ENCODE data around the gene RIPK1.

The RIPK1 gene

DNA sequence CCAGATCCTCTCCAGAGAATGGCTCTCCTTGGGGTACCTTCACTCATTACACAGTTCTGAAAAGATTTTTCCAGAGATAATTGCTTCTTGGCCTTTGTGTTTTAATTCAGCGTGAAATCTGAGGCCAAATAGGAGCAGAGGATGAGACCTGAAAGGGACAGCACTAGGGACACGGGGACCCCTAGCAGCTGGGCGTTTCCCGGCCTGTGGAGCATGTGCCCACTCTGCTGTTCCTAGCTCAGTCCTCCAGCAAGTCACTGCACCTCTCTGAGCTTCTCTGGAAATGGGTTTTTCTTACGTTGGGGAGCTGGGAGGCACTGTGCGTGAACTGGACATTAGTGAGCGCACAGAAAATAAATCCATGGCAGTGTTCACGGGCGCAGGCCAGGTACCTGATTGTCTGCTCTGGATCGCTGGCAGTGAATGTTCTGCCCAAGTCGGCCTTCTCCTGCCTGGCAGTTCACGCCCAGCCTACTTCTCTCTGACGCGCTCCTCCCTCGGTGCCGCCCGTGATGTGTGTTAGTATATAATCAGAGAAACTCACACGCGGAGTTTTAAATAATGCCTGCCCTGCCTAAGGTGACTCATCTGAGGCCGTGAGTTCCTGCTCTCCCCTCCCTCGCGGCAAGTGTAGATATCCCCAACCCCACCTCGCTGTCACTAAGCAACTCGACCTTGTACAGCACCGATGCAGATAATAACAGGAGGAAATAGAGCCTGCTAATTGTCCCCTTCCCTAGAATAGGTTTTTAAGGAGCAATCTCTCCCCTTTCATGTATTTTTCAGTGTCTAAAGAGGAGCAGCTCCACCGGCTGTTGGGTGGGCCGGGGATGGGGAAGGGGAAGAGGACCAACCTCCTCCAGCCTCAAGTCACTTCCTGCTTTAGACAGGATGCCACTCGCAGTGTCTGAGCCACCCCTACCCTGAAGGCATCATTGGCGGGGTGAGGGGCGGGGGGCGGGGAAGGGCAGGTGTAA is 91.8 kb downstream of the RIPK1 start:
- DNase-seq (ENCODE audit: low read depth in 2 of 3, low spot score in 2 of 3) = no peak

- no peak for DNase-seq (ENCODE audit: low read depth in 2 of 3, low spot score in 2 of 3)
Observed at GRCh38 chr6:3162067-3162497, 93.8 kb downstream of the RIPK1 start.

DNA sequence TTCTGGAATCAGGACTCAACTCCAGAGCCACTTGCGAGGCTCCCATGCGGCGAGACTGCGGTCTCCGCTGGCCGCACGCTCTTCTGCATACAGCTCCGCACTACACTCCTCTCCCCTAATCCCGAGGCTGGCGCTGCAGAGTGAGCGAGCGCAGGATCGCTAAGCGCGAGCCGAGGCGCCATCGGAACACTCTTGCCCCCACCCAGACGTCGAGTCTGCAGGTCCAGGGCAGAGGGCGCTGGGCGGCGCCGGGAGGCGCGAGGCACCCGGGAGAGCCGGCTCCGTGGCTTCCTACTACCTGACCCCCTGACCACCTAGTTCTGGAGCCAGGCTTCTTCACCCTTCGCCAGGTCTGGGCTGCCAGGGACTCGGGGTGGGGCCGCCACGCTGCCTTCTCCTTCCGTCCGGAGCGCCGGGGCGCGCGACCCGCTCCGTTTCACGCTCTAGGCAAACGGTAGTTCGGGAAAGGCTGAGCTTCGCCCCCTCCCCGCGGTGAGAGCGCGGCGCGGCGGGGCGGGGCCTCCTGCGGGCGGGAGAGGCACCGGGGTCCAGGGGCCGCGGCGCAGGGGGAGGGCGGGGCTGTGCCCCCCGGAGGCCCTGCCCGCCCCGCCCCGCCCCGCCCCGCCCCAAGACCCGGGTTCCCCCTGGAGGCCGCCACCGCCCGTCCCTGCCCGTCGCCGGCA is 94.4 kb downstream of the RIPK1 start:
- peak; percentile 18 to 32 (median 27) for DNase-seq (ENCODE audit: low read depth in 2 of 3, low spot score in 2 of 3)

DNA sequence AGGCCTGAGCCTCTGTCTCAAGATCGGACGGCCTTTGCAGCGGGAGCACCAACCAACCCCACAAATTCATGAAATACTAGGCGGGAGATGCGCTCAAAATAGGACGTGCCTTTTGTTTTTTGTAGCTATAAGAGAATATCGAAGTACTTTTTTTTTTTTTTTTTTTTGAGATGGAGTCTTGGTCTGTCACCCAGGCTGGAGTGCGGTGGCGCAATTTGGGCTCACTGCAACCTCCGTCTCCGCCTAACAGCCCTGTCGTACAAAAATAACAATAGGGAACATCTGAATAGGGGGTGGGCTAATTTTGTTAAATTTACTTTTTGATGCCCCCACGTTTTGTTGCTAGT is 94.9 kb downstream of the RIPK1 start:
- DNase-seq (ENCODE audit: low read depth in 2 of 3, low spot score in 2 of 3) = no peak

- no peak for DNase-seq (ENCODE audit: low read depth in 2 of 3, low spot score in 2 of 3)
Observed at GRCh38 chr6:3164388-3164787, 96.1 kb downstream of the RIPK1 start.

Measured in activated CD8-positive, alpha-beta memory T cell treated with anti-CD3 and anti-CD28 coated beads for 48 hours (primary cell).